NOMO-1 (cell line): ENCODE results near the gene ICAM5.
"Not testable (repeated sequence)": the region's sequence is repeated elsewhere in the genome, so short reads cannot be mapped to it uniquely, and the experiment has no call there.

Experiments used
- DNase-seq, 2 experiments: peaks; one replicate each; lab custom pipeline; 2025; ENCODE audit not compliant: unreplicated experiment in 2 of 2; lab: John Stamatoyannopoulos, UW

The ICAM5 gene

GRCh38 chr19:10269333-10270179 lies 20.2 kb upstream of the ICAM5 start:
- DNase-seq = peak; percentile 64 to 71

DNA sequence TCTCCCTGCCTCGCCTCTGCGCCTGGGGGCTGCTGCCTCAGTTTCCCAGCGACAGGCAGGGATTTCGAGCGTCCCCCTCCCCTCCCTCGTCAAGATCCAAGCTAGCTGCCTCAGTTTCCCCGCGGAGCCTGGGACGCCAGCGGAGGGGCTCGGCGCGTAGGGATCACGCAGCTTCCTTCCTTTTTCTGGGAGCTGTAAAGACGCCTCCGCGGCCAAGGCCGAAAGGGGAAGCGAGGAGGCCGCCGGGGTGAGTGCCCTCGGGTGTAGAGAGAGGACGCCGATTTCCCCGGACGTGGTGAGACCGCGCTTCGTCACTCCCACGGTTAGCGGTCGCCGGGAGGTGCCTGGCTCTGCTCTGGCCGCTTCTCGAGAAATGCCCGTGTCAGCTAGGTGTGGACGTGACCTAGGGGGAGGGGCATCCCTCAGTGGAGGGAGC lies 19.6 kb upstream of the ICAM5 start:
- peak; percentile 73 to 81 for DNase-seq

- DNase-seq = peak; percentile 37 to 62
Observed at GRCh38 chr19:10270616-10271394, 18.9 kb upstream of the ICAM5 start, which contains the start of gene ICAM1. Gene ICAM1, plus strand, starts transcription at chr19:10271120. Its CDS starts 40 bp downstream, at chr19:10271160.

DNA sequence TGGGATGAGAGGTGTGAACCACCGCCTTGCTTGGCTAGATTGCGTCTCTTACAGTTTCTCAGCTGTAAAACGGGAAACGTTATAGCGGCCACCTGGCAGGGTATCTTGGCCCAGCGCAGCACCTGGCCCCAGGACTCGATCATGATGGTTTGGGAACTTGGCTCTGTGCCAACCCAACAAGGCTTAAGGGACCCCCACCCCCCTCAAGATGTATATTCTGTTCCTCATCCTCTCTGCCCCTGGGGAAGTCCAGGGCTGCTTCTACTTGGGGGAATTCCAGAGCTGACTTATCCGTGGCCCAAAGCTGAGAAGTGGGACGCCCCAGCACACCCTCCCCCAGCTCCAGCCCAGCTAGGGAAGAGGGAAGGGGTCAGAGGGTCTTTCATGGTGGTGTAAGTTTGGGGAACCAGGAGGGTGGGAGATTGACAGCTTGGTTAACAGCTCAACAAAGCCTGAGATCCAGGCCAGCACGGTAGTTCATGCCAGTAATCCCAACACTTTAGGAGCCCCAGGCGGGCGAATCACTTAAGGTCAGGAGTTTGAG lies 18.1 kb upstream of the ICAM5 start:
- DNase-seq = no peak

GRCh38 chr19:10274589-10274988 lies 15.2 kb upstream of the ICAM5 start:
- DNase-seq = no peak

DNA sequence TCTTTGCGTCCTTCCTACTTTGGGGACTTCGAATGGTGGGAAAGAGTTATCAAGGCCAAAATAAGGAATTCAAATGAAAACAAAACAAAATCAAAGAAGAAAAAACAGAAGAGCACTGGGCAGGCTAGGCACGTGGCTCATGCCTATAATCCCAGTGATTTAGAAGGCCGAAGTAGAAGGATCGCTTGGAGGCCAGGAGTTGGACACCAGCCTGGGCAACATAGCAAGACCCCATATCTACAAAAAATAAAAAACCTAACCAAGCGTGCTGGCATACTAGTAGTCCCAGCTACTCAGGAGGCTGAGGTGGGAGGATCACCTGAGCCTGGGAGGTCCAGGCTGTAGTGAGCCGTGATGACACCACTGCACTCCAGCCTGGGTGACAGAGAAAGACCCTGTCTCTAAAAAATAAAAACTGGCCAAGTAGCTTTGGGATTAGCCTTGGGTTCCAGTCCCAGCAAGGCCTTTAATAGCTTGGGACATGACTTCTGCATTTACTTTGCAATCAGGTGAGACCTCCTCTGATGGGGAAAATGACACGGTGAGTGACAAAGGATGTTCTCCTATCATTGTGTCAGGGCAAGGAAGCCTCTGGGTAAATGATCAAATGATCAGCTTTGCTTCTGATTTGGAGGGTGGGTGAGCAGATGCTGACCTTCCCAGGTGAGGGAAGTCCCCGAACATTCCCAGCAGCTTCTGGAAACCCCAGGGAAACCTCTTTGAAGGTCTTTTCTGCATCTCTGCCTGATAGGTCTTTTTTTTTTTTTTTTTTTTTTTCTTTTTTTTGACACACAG lies 11.8 kb upstream of the ICAM5 start:
- DNase-seq = no peak

DNA sequence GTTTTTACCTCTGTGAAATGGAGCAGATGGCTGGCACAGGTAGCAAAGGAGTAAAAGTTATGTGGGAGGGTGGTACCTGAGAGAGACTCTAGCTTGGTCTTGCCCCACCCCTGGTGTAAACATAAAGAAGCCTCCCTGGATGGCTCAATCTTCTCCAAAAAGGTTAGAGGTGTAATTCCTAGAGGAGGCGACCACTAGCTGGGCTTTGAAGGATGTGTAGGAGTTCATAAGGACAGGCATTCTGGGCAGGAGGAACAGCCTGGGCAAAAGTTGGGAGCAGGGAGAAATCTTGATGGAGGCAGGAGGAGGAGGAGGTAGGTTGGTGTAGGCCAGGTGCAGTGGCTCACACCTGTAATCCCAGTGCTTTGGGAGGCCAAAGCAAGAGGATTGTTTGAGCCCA lies 10.8 kb upstream of the ICAM5 start:
- no peak for DNase-seq

- DNase-seq = no peak
Observed at GRCh38 chr19:10279737-10280442, 9.9 kb upstream of the ICAM5 start.

DNA sequence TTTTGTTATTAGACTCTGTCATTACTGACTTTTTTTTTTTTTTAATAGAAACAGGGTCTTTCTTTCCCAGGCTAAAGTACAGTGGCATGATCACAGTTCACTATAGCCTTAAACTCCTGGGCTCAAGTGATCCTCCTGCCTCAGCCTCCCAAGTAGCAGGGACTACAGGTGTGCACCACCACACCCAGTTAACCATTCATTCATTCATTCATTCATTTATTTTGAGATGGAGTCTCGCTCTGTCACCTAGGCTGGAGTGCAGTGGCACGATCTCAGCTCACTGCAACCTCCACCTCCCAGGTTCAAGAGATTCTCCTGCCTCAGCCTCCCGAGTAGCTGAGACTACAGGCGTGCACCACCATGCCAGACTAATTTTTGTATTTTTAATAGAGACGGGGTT lies 7.7 kb upstream of the ICAM5 start:
- not testable (repeated sequence) for DNase-seq

DNA sequence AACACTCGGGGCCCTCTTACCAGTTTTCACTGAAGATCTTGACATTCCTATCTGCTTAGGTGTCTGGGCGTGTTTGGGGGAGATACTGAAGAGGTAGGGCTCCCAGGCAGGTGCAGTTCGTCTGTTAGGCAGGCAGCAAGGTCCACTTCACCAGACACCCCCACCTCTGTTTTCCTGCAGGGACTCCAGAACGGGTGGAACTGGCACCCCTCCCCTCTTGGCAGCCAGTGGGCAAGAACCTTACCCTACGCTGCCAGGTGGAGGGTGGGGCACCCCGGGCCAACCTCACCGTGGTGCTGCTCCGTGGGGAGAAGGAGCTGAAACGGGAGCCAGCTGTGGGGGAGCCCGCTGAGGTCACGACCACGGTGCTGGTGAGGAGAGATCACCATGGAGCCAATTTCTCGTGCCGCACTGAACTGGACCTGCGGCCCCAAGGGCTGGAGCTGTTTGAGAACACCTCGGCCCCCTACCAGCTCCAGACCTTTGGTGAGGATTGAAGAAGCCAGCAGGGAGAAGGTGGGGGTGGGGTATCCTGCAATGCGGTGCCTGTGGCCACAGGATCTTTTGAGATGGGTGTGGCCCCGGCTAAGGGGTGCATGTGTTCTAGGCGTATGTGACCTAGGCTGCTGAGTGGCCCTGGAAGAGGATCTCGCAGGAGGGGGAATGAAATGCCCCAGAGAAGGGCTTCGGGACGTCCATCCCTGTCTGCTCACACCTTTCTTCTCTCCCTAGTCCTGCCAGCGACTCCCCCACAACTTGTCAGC lies 6.3 kb upstream of the ICAM5 start:
- no peak for DNase-seq

GRCh38 chr19:10284065-10284959 lies 5.4 kb upstream of the ICAM5 start:
- no peak for DNase-seq

DNA sequence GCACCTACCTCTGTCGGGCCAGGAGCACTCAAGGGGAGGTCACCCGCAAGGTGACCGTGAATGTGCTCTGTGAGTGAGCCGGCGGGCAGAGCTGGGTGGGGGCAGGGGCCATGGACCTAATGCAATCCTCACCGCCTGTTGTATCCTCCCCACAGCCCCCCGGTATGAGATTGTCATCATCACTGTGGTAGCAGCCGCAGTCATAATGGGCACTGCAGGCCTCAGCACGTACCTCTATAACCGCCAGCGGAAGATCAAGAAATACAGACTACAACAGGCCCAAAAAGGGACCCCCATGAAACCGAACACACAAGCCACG lies 4.8 kb upstream of the ICAM5 start:
- DNase-seq = no peak

DNA sequence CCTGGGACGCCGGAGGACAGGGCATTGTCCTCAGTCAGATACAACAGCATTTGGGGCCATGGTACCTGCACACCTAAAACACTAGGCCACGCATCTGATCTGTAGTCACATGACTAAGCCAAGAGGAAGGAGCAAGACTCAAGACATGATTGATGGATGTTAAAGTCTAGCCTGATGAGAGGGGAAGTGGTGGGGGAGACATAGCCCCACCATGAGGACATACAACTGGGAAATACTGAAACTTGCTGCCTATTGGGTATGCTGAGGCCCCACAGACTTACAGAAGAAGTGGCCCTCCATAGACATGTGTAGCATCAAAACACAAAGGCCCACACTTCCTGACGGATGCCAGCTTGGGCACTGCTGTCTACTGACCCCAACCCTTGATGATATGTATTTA lies 4.4 kb upstream of the ICAM5 start:
- DNase-seq = peak; percentile 15 to 25

- peak; percentile 67 to 76 for DNase-seq
Observed at GRCh38 chr19:10286803-10287737, 2.7 kb upstream of the ICAM5 start, which contains the start of gene ICAM4. Gene ICAM4, plus strand, starts transcription at chr19:10286955. Its CDS starts 58 bp downstream, at chr19:10287013.

DNA sequence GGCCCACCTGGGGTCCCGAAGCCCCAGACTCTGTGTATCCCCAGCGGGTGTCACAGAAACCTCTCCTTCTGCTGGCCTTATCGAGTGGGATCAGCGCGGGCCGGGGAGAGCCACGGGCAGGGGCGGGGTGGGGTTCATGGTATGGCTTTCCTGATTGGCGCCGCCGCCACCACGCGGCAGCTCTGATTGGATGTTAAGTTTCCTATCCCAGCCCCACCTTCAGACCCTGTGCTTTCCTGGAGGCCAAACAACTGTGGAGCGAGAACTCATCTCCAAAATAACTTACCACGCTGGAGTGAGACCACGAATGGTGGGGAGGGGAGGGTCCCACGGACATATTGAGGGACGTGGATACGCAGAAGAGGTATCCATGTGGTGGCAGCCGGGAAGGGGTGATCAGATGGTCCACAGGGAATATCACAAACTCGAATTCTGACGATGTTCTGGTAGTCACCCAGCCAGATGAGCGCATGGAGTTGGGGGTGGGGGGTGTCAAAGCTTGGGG lies 1.0 kb upstream of the ICAM5 start:
- no peak for DNase-seq

GRCh38 chr19:10289167-10289835 lies 451 bp upstream of the ICAM5 start:
- peak in 1 of 2 experiments; percentile 23 for DNase-seq
